ENCODE data around the gene TBX21.
"Not testable (repeated sequence)": the region's sequence is repeated elsewhere in the genome, so short reads cannot be mapped to it uniquely, and the experiment has no call there.

The TBX21 gene

DNA sequence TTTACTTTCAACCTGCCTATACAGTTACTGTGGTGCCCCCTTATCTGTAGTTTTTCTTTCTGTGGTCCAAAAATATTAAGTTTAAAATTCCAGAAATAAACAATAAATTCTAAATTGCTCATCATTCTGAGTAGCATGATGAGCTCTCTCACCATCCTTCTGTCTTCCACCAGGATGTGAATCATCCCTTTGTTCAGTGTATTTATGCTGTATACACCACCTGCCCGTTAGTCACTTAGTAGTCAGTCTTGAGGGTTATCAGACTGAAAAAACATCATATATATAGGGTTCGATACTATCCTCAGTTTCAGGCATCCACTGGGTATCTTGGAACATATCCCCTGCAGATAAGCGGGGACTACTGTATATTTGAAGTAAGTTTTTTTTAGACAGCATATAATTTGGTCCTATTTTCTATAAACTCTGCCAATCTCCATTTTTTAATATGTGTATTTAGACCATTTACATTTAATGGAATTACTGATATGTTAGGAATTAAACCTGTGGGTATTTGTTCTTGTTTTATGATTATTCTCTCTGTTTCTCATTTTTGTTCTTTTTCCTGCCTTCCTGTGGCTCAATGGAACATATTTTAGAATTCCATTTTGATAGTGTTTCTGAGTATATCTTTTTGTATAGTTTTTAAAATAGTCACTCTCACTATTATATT, 31.0 kb downstream of the TBX21 start:
- H3K4me3 ChIP-seq (ENCODE audit: low read length): no peak overlapping the region
- H3K9ac ChIP-seq (ENCODE audit: low read depth, low read length): no peak overlapping the region
- no peaks in the 10 kb centered on the region for H3K4me1 ChIP-seq (ENCODE audit: control insufficient read depth, insufficient read depth, low read length)
- H3K27me3 ChIP-seq (ENCODE audit: control insufficient read depth, insufficient read depth, low read length): peaks cover 29% of the 10 kb centered on the region
- H3K36me3 ChIP-seq (ENCODE audit: insufficient read depth, low read length): no peaks in the 10 kb centered on the region
- peaks cover 1% of the 10 kb centered on the region for H3K9me3 ChIP-seq (replicated peaks; ENCODE audit: low read length)
- no peak overlapping the region for H3K4me2 ChIP-seq (ENCODE audit: low read length)

GRCh38 chr17:47773649-47774048, 40.6 kb downstream of the TBX21 start:
- H3K4me1 ChIP-seq (ENCODE audit: control insufficient read depth, insufficient read depth, low read length): not testable (repeated sequence)

GRCh38 chr17:47774331-47774730, 41.3 kb downstream of the TBX21 start:
- no peaks in the 10 kb centered on the region for H3K36me3 ChIP-seq (ENCODE audit: insufficient read depth, low read length)
- no peak overlapping the region for H3K4me3 ChIP-seq (ENCODE audit: low read length)
- H3K4me1 ChIP-seq (ENCODE audit: control insufficient read depth, insufficient read depth, low read length): no peaks in the 10 kb centered on the region
- peaks cover 68% of the 10 kb centered on the region for H3K27me3 ChIP-seq (ENCODE audit: control insufficient read depth, insufficient read depth, low read length)
- no peaks in the 10 kb centered on the region for H3K9me3 ChIP-seq (replicated peaks; ENCODE audit: low read length)
- no peak overlapping the region for H3K9ac ChIP-seq (ENCODE audit: low read depth, low read length)
- no peak overlapping the region for H3K4me2 ChIP-seq (ENCODE audit: low read length)

More at GRCh38 chr17:47773649-47774048, 40.6 kb downstream of the TBX21 start:
- H3K9ac ChIP-seq (ENCODE audit: low read depth, low read length); H3K4me3 ChIP-seq (ENCODE audit: low read length); H3K4me2 ChIP-seq (ENCODE audit: low read length); H3K9me3 ChIP-seq (replicated peaks; ENCODE audit: low read length); H3K36me3 ChIP-seq (ENCODE audit: insufficient read depth, low read length): not testable (repeated sequence)
- H3K27me3 ChIP-seq (ENCODE audit: control insufficient read depth, insufficient read depth, low read length): peaks cover 68% of the 10 kb centered on the region

GRCh38 chr17:47774987-47775580, 42.0 kb downstream of the TBX21 start:
- Histone ChIP-seq H3K4me2 (ENCODE audit: low read length) (no peak overlapping the region), H3K27me3 (ENCODE audit: control insufficient read depth, insufficient read depth, low read length) (peaks cover 68% of the 10 kb centered on the region)

DNA sequence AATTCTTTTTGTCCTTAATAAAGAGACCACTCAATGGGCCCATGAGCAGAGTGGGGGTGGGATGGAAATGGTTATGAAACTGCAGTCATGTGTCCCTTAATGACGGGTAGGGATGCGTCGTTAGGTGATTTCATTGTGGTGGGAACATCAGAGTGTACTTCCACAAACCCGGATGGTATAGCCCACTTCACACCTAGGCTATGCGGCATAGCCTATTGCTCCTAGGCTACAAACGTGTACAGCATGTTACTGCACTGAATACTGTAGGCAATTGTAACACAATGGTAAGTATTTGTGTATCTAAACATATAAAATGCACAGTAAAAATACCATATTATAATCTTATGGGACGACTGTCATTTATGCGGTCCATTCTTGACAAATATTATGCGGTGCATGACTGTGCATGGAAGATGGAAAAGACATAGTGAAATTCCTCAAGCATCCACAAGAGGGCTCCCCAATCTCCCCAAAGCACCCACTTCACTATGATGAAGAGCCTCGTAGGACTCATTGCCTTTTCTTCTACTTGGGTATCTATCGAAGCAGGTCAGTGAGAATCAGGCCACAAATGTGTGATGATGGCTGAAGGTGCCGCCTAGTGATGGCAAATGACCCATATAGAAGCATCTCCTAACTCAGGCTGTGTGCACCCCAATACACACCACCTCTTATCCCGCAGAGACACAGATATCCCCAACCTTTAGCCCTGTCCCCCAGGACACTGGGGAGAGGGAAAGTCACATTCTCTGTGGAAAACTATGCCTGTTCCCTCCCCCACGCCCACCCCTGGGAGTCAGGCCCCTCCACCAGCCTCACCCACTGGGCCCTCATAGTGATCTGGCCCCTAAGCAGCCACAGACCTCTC, 43.5 kb downstream of the TBX21 start:
- Histone ChIP-seq H3K36me3 (ENCODE audit: insufficient read depth, low read length) (no peaks in the 10 kb centered on the region), H3K4me2 (ENCODE audit: low read length) (no peak overlapping the region), H3K9ac (ENCODE audit: low read depth, low read length) (no peak overlapping the region), H3K4me1 (ENCODE audit: control insufficient read depth, insufficient read depth, low read length) (no peaks in the 10 kb centered on the region), H3K9me3 (replicated peaks; ENCODE audit: low read length) (no peaks in the 10 kb centered on the region), H3K27me3 (ENCODE audit: control insufficient read depth, insufficient read depth, low read length) (peaks cover 76% of the 10 kb centered on the region), H3K4me3 (ENCODE audit: low read length) (no peak overlapping the region)

More at GRCh38 chr17:47774987-47775580, 42.0 kb downstream of the TBX21 start:
- Histone ChIP-seq H3K9ac (ENCODE audit: low read depth, low read length) (no peak overlapping the region), H3K4me1 (ENCODE audit: control insufficient read depth, insufficient read depth, low read length) (no peaks in the 10 kb centered on the region), H3K36me3 (ENCODE audit: insufficient read depth, low read length) (no peaks in the 10 kb centered on the region), H3K4me3 (ENCODE audit: low read length) (no peak overlapping the region), H3K9me3 (replicated peaks; ENCODE audit: low read length) (no peaks in the 10 kb centered on the region)

DNA sequence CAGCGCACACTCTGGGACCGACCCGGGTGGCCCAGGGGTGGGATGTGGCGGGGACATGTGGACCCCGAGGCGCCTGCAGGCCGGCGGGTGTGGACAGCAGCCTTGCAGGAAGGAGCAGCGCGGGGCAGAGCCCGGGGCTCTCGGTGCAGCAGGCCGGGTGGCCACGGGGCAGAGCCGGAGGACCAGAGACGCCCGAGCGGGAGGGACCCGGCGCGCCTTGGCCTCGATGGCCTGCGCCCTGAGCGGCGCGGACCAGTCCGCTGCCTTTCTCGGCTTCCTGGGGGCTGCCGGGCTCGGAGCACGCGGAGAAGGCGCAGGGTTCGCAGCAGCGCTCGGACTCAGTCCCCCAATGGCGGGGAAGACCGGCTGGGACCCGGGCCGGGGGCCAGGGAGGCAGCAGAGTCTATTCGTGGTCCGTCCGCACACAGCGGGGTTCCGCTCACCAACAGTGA, 45.2 kb downstream of the TBX21 start:
- Histone ChIP-seq H3K36me3 (ENCODE audit: insufficient read depth, low read length) (no peaks in the 10 kb centered on the region), H3K4me1 (ENCODE audit: control insufficient read depth, insufficient read depth, low read length) (no peaks in the 10 kb centered on the region), H3K9ac (ENCODE audit: low read depth, low read length) (no peak overlapping the region), H3K4me2 (ENCODE audit: low read length) (no peak overlapping the region), H3K4me3 (ENCODE audit: low read length) (no peak overlapping the region), H3K27me3 (ENCODE audit: control insufficient read depth, insufficient read depth, low read length) (peaks cover 75% of the 10 kb centered on the region), H3K9me3 (replicated peaks; ENCODE audit: low read length) (no peaks in the 10 kb centered on the region)

- Histone ChIP-seq H3K4me1 (ENCODE audit: control insufficient read depth, insufficient read depth, low read length) (no peaks in the 10 kb centered on the region), H3K4me3 (ENCODE audit: low read length) (no peak overlapping the region), H3K36me3 (ENCODE audit: insufficient read depth, low read length) (no peaks in the 10 kb centered on the region), H3K9me3 (replicated peaks; ENCODE audit: low read length) (no peaks in the 10 kb centered on the region), H3K4me2 (ENCODE audit: low read length) (no peak overlapping the region), H3K27me3 (ENCODE audit: control insufficient read depth, insufficient read depth, low read length) (peaks cover 69% of the 10 kb centered on the region), H3K9ac (ENCODE audit: low read depth, low read length) (no peak overlapping the region)
These were observed 48.4 kb downstream of the TBX21 start for GRCh38 chr17:47781397-47781796.

DNA sequence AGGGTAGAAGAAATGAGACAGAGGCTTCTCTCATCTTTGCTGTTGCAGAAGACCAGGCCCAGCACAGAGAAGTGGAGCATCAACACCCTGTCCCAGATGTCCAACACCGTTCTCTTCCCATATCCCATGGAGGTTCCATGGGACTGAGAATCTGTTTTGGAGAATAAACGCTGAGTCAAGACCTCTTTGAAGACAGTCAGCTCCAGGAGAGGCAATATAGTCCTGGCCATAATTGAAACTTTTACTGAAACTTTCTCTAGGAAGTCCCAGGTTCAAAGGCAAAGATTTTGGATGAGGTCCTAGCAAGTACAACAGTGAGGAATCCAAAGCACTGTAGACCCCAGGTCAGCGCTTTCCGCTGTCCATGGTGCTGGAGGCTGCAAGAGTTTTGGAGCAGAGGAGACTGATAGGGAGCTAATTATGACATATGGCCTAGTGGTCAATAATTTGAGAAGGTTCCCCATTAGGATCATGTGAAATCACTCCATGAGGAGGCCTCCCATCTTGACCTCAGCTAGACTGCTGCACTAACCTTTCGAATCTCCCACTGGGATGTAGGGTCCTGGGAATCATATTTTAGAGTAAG, 52.6 kb downstream of the TBX21 start:
- H3K27me3 ChIP-seq (ENCODE audit: control insufficient read depth, insufficient read depth, low read length): peaks cover 65% of the 10 kb centered on the region
- H3K4me3 ChIP-seq (ENCODE audit: low read length): no peak overlapping the region
- H3K9ac ChIP-seq (ENCODE audit: low read depth, low read length): no peak overlapping the region
- H3K4me1 ChIP-seq (ENCODE audit: control insufficient read depth, insufficient read depth, low read length): peaks cover 4% of the 10 kb centered on the region
- H3K9me3 ChIP-seq (replicated peaks; ENCODE audit: low read length): no peaks in the 10 kb centered on the region
- H3K4me2 ChIP-seq (ENCODE audit: low read length): no peak overlapping the region
- H3K36me3 ChIP-seq (ENCODE audit: insufficient read depth, low read length): no peaks in the 10 kb centered on the region

DNA sequence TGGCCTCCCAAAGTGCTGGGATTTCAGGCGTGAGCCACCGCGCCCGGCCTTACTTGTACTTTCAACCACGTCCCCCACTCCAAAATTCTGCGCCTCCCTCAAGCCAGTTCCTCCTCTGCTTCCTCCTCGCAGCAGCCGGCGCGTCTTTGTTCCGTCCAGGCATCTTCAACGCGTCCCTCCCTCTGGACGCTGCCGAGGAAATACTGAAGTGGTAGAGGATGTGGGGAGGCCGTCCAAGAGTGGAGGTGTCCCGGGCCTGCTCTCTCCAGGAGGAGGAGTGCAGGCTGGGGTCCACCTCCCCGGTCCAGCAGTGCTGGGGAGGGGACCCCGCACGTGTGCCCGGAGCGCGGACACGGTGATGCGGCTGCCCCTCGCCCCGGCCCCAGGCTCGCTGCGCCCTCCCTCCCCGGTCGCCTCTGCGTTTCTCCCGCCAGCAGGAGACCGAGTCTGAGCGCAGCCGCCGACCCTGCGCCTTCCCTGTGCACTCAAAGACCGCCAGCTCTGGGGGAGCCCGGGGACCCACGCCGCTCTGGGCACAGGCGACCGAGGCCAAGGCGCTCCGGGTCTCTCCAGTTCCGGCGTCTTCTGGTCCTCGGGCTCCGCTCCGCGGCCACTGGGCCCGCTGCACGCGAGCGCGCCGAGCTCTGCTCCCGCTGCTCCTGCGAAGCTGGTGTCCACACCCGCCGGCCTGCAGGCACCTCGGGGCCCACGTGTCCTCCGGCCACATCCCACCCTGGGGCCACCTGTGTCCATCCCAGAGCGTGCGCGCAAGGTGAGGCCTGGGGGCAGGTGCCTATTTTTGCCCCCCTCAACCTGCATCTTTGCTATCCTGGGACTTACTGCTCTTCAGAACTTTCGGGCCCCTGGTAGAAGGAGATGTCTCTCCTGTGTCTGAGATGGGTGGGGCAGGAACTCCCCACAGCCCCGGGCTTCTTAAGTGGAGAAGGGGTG, 56.9 kb downstream of the TBX21 start:
- H3K9ac ChIP-seq (ENCODE audit: low read depth, low read length): no peak overlapping the region

GRCh38 chr17:47791025-47791424, 58.0 kb downstream of the TBX21 start:
- peaks cover 79% of the 10 kb centered on the region for H3K27me3 ChIP-seq (ENCODE audit: control insufficient read depth, insufficient read depth, low read length)
- H3K4me2 ChIP-seq (ENCODE audit: low read length): no peak overlapping the region
- H3K4me1 ChIP-seq (ENCODE audit: control insufficient read depth, insufficient read depth, low read length): peaks cover 4% of the 10 kb centered on the region
- H3K36me3 ChIP-seq (ENCODE audit: insufficient read depth, low read length): no peaks in the 10 kb centered on the region
- no peak overlapping the region for H3K9ac ChIP-seq (ENCODE audit: low read depth, low read length)
- H3K9me3 ChIP-seq (replicated peaks; ENCODE audit: low read length): no peaks in the 10 kb centered on the region
- H3K4me3 ChIP-seq (ENCODE audit: low read length): no peak overlapping the region

More for the DNA sequence above, 56.9 kb downstream of the TBX21 start:
- peaks cover 78% of the 10 kb centered on the region for H3K27me3 ChIP-seq (ENCODE audit: control insufficient read depth, insufficient read depth, low read length)
- peak overlapping the region; percentile 64 for H3K4me3 ChIP-seq (ENCODE audit: low read length)
- peak overlapping the region; percentile 78 for H3K4me2 ChIP-seq (ENCODE audit: low read length)
- no peaks in the 10 kb centered on the region for H3K9me3 ChIP-seq (replicated peaks; ENCODE audit: low read length)
- H3K36me3 ChIP-seq (ENCODE audit: insufficient read depth, low read length): no peaks in the 10 kb centered on the region
- H3K4me1 ChIP-seq (ENCODE audit: control insufficient read depth, insufficient read depth, low read length): peaks cover 4% of the 10 kb centered on the region
